GM13976 (cell line): ENCODE data around the gene PLBD2.

Source experiments
- DNase-seq: peaks from one replicate; pipeline ENCODE4 v3.0.0; 2012; ENCODE audit warnings: low spot score
- CTCF ChIP-seq: IDR thresholded peaks from 2 replicates; pipeline ENCODE4 v1.5.1; 2012; ENCODE audit warnings: borderline replicate concordance, mild to moderate bottlenecking; ENCODE audit not compliant: insufficient read depth; ENCODE audit errors: extremely low read depth, missing control alignments, control extremely low read depth
- in situ Hi-C: fragments of 300-500 bp; cut with MboI; formaldehyde crosslinking; loops from one replicate; pipeline ENCODE4 v1.12.0; 2022; ENCODE audit warnings: low sequenced_read_pairs, mixed read lengths, inconsistent platforms; ENCODE audit not compliant: unreplicated experiment

PLBD2 gene

GRCh38 chr12:113358381-113359132 is at the start of gene PLBD2:
Gene PLBD2 (plus strand): TSS chr12:113358587. CDS start chr12:113358601, 14 bp downstream.
- TF ChIP-seq CTCF: no peak
- in situ Hi-C loops: no loop called here
- DNase-seq: peak; percentile 100

GRCh38 chr12:113310489-113310888 is 47.9 kb upstream of the PLBD2 start:
- peak; percentile 4 for TF ChIP-seq CTCF
- in situ Hi-C loops: no loop called here
- no peak for DNase-seq

GRCh38 chr12:113314121-113314529 is 44.3 kb upstream of the PLBD2 start:
- in situ Hi-C loops: no loop called here

GRCh38 chr12:113315358-113315757 is 43.0 kb upstream of the PLBD2 start:
- no peak for DNase-seq
- in situ Hi-C loops: no loop called here
- TF ChIP-seq CTCF: no peak

More at GRCh38 chr12:113314121-113314529, 44.3 kb upstream of the PLBD2 start:
- no peak for TF ChIP-seq CTCF
- DNase-seq: no peak

GRCh38 chr12:113316155-113316554 is 42.2 kb upstream of the PLBD2 start:
- no peak for DNase-seq
- no peak for TF ChIP-seq CTCF
- in situ Hi-C loops: no loop called here

GRCh38 chr12:113317122-113317521 is 41.3 kb upstream of the PLBD2 start:
- TF ChIP-seq CTCF: no peak
- in situ Hi-C loops: no loop called here
- DNase-seq: no peak
